GM19025 (cell line): Measurements from ENCODE around the gene THSD4.
A peak's percentile ranks its signal among the peaks of the same experiment; 100 is the strongest.

Source experiments
- ATAC-seq: cut with Tn5 transposase; IDR thresholded peaks from one replicate; pipeline ENCODE4 v1.9.1; 2021; ENCODE audit warnings: mild to moderate bottlenecking, low read depth, moderate library complexity; ENCODE audit not compliant: unreplicated experiment

Gene THSD4

GRCh38 chr15:71114887-71115566, at the start of gene THSD4:
Gene THSD4 (plus strand): TSS chr15:71115471.
- ATAC-seq, result peak; percentile 81

DNA sequence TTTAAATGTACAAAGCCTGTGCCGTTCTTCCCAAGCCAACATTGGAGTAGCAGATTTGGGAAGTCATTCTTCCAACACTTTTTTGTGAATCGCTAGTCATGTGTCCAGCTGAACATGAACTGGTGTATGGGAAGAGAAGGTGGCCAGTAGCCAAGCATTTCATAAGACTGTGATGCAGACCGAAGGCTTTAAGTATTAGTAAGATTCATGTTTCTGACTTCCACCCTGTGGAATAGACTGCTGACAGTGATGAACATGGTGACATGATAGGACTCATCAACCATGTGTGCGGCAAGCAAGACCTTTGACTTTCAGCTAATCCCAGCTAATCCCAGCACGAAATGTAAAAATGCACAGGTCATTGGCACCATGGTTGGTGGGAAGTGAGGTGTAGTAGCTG, 48.3 kb upstream of the THSD4 start:
- ATAC-seq, result no peak

- no peak for ATAC-seq
Observed at GRCh38 chr15:71069693-71070092, 45.6 kb upstream of the THSD4 start.

DNA sequence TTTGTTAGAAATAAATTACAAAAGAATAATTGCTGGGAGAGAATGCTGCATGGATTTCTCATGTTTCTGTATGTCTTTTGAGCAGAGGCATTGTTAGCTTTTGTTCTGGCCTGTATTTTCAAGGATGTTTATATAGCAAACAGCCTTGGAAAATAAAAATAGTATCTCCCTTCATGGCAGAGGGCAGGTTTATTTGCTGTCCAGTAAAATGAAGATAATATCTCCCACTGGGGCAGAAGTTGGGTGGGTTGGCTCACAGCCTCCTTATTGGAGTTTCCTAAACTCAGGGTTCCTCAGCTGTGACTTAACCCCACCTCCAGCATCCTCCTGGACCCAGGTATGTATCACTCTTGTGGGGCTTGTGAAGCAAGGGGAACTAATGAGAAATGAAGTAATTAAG, 43.7 kb upstream of the THSD4 start:
- ATAC-seq, result no peak

DNA sequence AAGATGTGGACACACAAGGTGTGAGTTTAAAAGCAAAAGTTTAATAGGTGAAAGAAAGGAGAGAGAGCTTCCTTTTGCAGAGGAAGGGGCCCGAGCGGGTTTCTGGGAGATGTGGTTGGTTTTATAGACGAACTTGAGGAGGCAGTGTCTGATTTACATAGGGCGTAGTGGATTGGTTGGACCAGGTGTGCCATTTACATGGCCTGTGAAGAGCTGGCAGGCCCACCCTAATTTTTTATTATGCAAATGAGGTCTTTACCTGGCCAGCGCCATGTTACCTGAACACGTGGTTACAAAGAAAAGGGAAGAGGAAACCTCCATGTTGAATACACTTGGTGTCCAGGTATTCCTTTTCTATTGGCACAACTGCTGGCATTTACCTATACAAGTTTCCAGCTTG, 42.8 kb upstream of the THSD4 start:
- no peak for ATAC-seq

GRCh38 chr15:71078506-71079207, 36.6 kb upstream of the THSD4 start:
- ATAC-seq, result no peak

DNA sequence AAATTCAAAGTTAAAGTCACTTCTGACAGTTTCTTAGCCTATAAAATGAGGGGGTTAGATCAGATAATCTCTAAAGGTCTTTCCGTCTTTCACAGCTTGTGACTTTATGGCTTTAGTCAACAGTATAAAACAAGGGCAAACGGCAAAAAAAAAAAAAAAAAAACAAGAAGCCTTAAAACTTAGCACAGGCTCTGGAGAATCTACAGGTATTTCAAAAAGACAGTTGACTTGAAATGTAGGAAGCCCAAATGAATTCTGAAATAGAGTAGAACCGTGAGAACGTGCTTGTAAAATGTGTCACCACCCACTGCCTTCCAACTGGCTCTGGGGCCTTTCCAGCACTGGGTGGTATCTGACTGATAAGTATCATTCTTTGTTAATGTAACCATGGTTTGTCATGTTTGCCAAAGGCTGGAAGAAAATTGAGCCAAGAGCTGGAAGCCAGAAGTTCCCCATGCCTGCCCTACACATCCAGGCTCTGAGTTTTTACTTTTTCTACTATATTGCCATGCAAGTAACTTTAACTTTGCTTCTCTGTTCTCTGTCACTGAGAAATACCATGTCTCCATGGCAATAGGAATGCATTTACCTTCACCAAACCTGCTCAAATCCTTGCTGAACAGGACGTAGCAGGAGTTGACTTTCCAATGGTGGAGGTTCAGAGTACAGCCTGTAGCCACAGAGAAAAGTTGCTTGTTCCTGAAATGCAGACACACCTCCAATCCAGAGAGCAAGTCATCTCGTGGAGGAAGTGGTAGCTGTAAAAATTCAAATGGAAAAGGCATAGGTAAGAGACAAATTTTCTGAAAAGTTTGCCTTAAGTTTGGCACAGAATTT, 35.8 kb upstream of the THSD4 start:
- ATAC-seq, result no peak

GRCh38 chr15:71080166-71080565, 35.1 kb upstream of the THSD4 start:
- no peak for ATAC-seq

- no peak for ATAC-seq
Observed at GRCh38 chr15:71080705-71081104, 34.6 kb upstream of the THSD4 start.

GRCh38 chr15:71082803-71083202, 32.5 kb upstream of the THSD4 start:
- ATAC-seq, result no peak

GRCh38 chr15:71083349-71083748, 31.9 kb upstream of the THSD4 start:
- ATAC-seq, result no peak

- no peak for ATAC-seq
Observed at GRCh38 chr15:71084264-71084663, 31.0 kb upstream of the THSD4 start.

GRCh38 chr15:71085809-71086208, 29.5 kb upstream of the THSD4 start:
- ATAC-seq, result no peak

GRCh38 chr15:71088155-71088554, 27.1 kb upstream of the THSD4 start:
- ATAC-seq, result no peak

DNA sequence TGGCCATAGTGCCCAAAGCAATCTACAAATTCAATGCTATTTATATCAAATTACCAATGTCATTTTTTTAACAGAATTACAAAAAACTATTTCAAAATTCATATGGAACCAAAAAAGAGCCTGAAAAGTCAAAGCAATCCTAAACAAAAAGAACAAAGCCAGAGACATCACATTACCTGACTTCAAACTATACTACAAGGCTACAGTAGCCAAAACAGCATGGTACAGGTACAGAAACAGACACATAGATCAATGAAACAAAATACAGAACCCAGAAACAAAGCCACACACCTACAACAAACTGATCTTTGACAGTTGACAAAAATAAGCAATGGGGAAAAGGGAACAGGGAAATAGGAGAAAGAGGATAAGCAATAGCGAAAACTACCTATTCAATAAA, 26.6 kb upstream of the THSD4 start:
- no peak for ATAC-seq

DNA sequence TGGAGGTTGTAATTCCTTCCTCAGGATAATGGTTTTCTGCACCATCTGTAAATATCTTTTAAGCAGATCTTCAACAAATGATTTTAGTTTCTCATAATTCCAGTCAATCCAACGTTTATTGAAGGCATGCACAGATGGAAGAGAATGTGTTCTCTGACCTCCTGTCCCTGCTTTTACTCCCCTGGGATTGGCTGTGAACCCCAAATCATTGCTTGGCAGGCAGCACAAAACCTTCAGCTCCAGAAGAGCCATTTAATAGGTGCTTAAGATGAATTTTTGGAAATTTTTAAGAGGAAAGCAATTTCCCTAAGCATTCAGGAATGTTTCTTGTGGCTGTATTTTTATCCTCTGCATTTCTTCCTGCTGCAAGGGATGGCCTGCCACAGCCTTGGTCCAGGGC, 25.5 kb upstream of the THSD4 start:
- ATAC-seq, result no peak

GRCh38 chr15:71091601-71092000, 23.7 kb upstream of the THSD4 start:
- ATAC-seq, result no peak

GRCh38 chr15:71092056-71092600, 23.1 kb upstream of the THSD4 start:
- ATAC-seq, result no peak

GRCh38 chr15:71093054-71094024, 21.9 kb upstream of the THSD4 start:
- ATAC-seq, result no peak

GRCh38 chr15:71094137-71094536, 21.1 kb upstream of the THSD4 start:
- no peak for ATAC-seq
